Liver (tissue), 9 donors: ENCODE data around the gene MEF2B. TPM values are rescaled to one million over a fixed set of nuclear protein-coding genes. Genes with fewer than 3 reads are reported as not detected.

Experiments used
- DNase-seq: peaks from one replicate; pipeline ENCODE4 v3.0.0-alpha.2; 2017; ENCODE audit warnings: low spot score
- H3K27ac ChIP-seq, 2 donors: one replicate each; pipeline ENCODE4 v1.7.0; 2013; ENCODE audit warnings: inconsistent platforms in 2 of 2, low read length in 2 of 2, control low read depth in 1 of 2, low read depth in 1 of 2, mild to moderate bottlenecking in 1 of 2
- H3K27me3 ChIP-seq, 4 donors: one replicate each; pipeline versions ENCODE4 v1.6.1 to v1.7.0; 2013; ENCODE audit warnings: low read length in 3 of 4, inconsistent platforms in 1 of 4, mild to moderate bottlenecking in 1 of 4, moderate library complexity in 1 of 4; ENCODE audit not compliant: control insufficient read depth in 4 of 4, insufficient read depth in 4 of 4
- H3K36me3 ChIP-seq, 4 donors: one replicate each; pipeline versions ENCODE4 v1.6.1 to v1.7.0; 2013; ENCODE audit warnings: low read length in 3 of 4, mild to moderate bottlenecking in 3 of 4, low read depth in 1 of 4, moderate library complexity in 1 of 4; ENCODE audit not compliant: control insufficient read depth in 4 of 4, insufficient read depth in 3 of 4
- H3K4me1 ChIP-seq, 4 donors: one replicate each; pipeline versions ENCODE4 v1.6.1 to v1.7.0; 2013; ENCODE audit warnings: low read length in 3 of 4, mild to moderate bottlenecking in 3 of 4, moderate library complexity in 1 of 4; ENCODE audit not compliant: control insufficient read depth in 4 of 4, insufficient read depth in 4 of 4
- H3K4me3 ChIP-seq, 3 donors: one replicate each; pipeline versions ENCODE4 v1.6.1 to v1.7.0; 2013; ENCODE audit warnings: low read length in 3 of 3, control low read depth in 1 of 3, low read depth in 1 of 3, mild to moderate bottlenecking in 1 of 3
- H3K9ac ChIP-seq, 2 donors: one replicate each; pipeline ENCODE4 v1.7.0; 2013; ENCODE audit warnings: low read length in 2 of 2, mild to moderate bottlenecking in 2 of 2, moderate library complexity in 2 of 2, control low read depth in 1 of 2, low read depth in 1 of 2
- H3K9me3 ChIP-seq, 4 donors: one replicate each; pipeline versions ENCODE4 v1.6.1 to v1.7.0; 2013; ENCODE audit warnings: low read length in 3 of 4; ENCODE audit not compliant: control insufficient read depth in 4 of 4
- ATF3 ChIP-seq: IDR thresholded peaks from 2 replicates; pipeline ENCODE4 v1.6.1; 2016; ENCODE audit warnings: antibody characterized with exemption
- CTCF ChIP-seq: fragments of 150-350 bp; IDR thresholded peaks from 2 replicates; pipeline ENCODE4 v1.5.1; 2017; ENCODE audit warnings: improper control_type of control experiment, low read depth, low read length; ENCODE audit not compliant: missing input control
- EGR1 ChIP-seq, 2 donors: IDR thresholded peaks; 2 replicates each; pipeline ENCODE4 v1.6.1; 2016 to 2018; ENCODE audit warnings: antibody characterized with exemption in 2 of 2, low read depth in 2 of 2
- FOXA1 ChIP-seq: IDR thresholded peaks from 2 replicates; pipeline ENCODE4 v1.6.1; 2016; ENCODE audit warnings: antibody characterized with exemption
- FOXA2 ChIP-seq: IDR thresholded peaks from 2 replicates; pipeline ENCODE4 v1.6.1; 2016; ENCODE audit warnings: antibody characterized with exemption
- GABPA ChIP-seq, 2 donors: IDR thresholded peaks in 1 of 2; conservative IDR thresholded peaks in 1 of 2; 2 replicates each; pipeline ENCODE4 v1.6.1; 2016; ENCODE audit warnings: antibody characterized with exemption in 2 of 2, mild to moderate bottlenecking in 1 of 2, moderate library complexity in 1 of 2
- HNF4A ChIP-seq, 2 donors: conservative IDR thresholded peaks; 2 replicates each; pipeline ENCODE4 v1.6.1; 2016; ENCODE audit warnings: antibody characterized with exemption in 2 of 2, mild to moderate bottlenecking in 2 of 2
- HNF4G ChIP-seq: IDR thresholded peaks from 2 replicates; pipeline ENCODE4 v1.6.1; 2016; ENCODE audit warnings: antibody characterized with exemption
- JUND ChIP-seq, 2 donors: IDR thresholded peaks; 2 replicates each; pipeline ENCODE4 v1.6.1; 2016; ENCODE audit warnings: antibody characterized with exemption in 2 of 2
- NR2F2 ChIP-seq: IDR thresholded peaks from 2 replicates; pipeline ENCODE4 v1.6.1; 2016; ENCODE audit warnings: antibody characterized with exemption
- RAD21 ChIP-seq, 2 donors: IDR thresholded peaks; 2 replicates each; pipeline ENCODE4 v1.6.1; 2016; ENCODE audit warnings: antibody characterized with exemption in 2 of 2, mild to moderate bottlenecking in 2 of 2
- REST ChIP-seq: IDR thresholded peaks from 2 replicates; pipeline ENCODE4 v1.6.1; 2016; ENCODE audit warnings: antibody characterized with exemption, mild to moderate bottlenecking
- RXRA ChIP-seq, 2 donors: IDR thresholded peaks; 2 replicates each; pipeline ENCODE4 v1.6.1; 2017 to 2018; ENCODE audit warnings: antibody characterized with exemption in 2 of 2, mild to moderate bottlenecking in 1 of 2
- SP1 ChIP-seq: IDR thresholded peaks from 2 replicates; pipeline ENCODE4 v1.6.1; 2018; ENCODE audit warnings: antibody characterized with exemption, mild to moderate bottlenecking
- TAF1 ChIP-seq: conservative IDR thresholded peaks from 2 replicates; pipeline ENCODE4 v1.6.1; 2016; ENCODE audit warnings: antibody characterized with exemption, mild to moderate bottlenecking
- YY1 ChIP-seq: IDR thresholded peaks from 2 replicates; pipeline ENCODE4 v1.6.1; 2016; ENCODE audit warnings: antibody characterized with exemption, mild to moderate bottlenecking
- WGBS: extraction: QIAGEN DNeasy Blood & Tissue Kit; methylation state at CpG from one replicate; pipeline ENCODE4 v1.1.7; 2013; 5-methylcytosine and 5-hydroxymethylcytosine counted together
- polyA plus RNA-seq, 2 donors: library from polyadenylated mRNA; stranded (reverse) in 1 of 2; unstranded in 1 of 2; fragments of 200-250 nt in 1 of 2; fragments of >200 nt in 1 of 2; fragmentation: Nextera tagmentation in 1 of 2; extraction: Ambion mirVana in 1 of 2; gene quantifications; one replicate each; pipeline versions ENCODE4 v1.2.1 to v1.2.3, GENCODE V29; 2013 to 2015
- total RNA-seq, 2 donors: library from RNA; depleted of rRNA; stranded (reverse); fragments of >200 nt; gene quantifications; one replicate each; pipeline ENCODE4 v1.2.3, GENCODE V29; 2014
- donor health status: healthy.
- donor health status: healthy.
- donor health status: healthy.
- donor health status: healthy.
- donor health status: healthy.

The MEF2B gene
- total and polyA plus RNA-seq, 4 donors = 0.08 to 0.39 (median 0.30) TPM; not detected in 1

GRCh38 chr19:19209372-19209771, 39.3 kb upstream of the MEF2B start (continued):
- TF ChIP-seq RXRA (IDR thresholded peaks at IDR 0.05) (no peak), YY1 (no peak), GABPA (IDR thresholded peaks at IDR 0.05 in 1 of 2, conservative IDR thresholded peaks at IDR 0.05 in 1 of 2) (no peak), CTCF (no peak)

GRCh38 chr19:19207637-19208572, 37.8 kb upstream of the MEF2B start:
- peaks cover 0 to 5% (median 4%) of the 10 kb centered on the region in 4 donors for H3K27me3 ChIP-seq
- no peak overlapping the region for H3K27ac ChIP-seq
- no peaks in the 10 kb centered on the region for H3K36me3 ChIP-seq
- H3K9ac ChIP-seq = no peak overlapping the region
- WGBS = 57% methylated on average over 8 of the region's 8 CpGs
- H3K9me3 ChIP-seq = no peaks in the 10 kb centered on the region
- peaks cover 0 to 3% (median under 1%) of the 10 kb centered on the region in 4 donors for H3K4me1 ChIP-seq
- TF ChIP-seq HNF4G (no peak), NR2F2 (no peak), HNF4A (conservative IDR thresholded peaks at IDR 0.05) (no peak), JUND (IDR thresholded peaks at IDR 0.05) (no peak), RAD21 (IDR thresholded peaks at IDR 0.05) (no peak), CTCF (no peak), FOXA2 (no peak), TAF1 (no peak), REST (no peak), GABPA (IDR thresholded peaks at IDR 0.05 in 1 of 2, conservative IDR thresholded peaks at IDR 0.05 in 1 of 2) (no peak), RXRA (IDR thresholded peaks at IDR 0.05) (no peak), EGR1 (IDR thresholded peaks at IDR 0.05; ENCODE audit: low read depth in 2 of 2) (no peak), ATF3 (no peak), FOXA1 (no peak), SP1 (no peak)
- H3K4me3 ChIP-seq = no peak overlapping the region
- no peak for DNase-seq
